HK-2 (cell line): Measurements from ENCODE around the gene INKA2.
A peak's percentile ranks its signal among the peaks of the same experiment; 100 is the strongest.

Source experiments
- DNase-seq: peaks from one replicate; pipeline ENCODE4 v3.0.0-alpha.2; 2018; ENCODE audit not compliant: unreplicated experiment

Gene INKA2

GRCh38 chr1:111704240-111704639 is 35.0 kb downstream of the INKA2 start:
- no peak for DNase-seq

- no peak for DNase-seq
Measured at GRCh38 chr1:111702504-111703050, 36.6 kb downstream of the INKA2 start.

- no peak for DNase-seq
Measured at GRCh38 chr1:111699268-111699667, 39.9 kb downstream of the INKA2 start.

GRCh38 chr1:111696330-111696729 is 42.9 kb downstream of the INKA2 start:
- DNase-seq = no peak

GRCh38 chr1:111695801-111696200 is 43.4 kb downstream of the INKA2 start:
- no peak for DNase-seq

- no peak for DNase-seq
Measured at GRCh38 chr1:111691886-111692285, 47.3 kb downstream of the INKA2 start.

- peak; percentile 25 for DNase-seq
Measured at GRCh38 chr1:111690306-111690617, 48.9 kb downstream of the INKA2 start.
